NCI-H1092 (cell line): ENCODE data around the gene RTN4RL2.
"Not testable (repeated sequence)": the region's sequence is repeated elsewhere in the genome, so short reads cannot be mapped to it uniquely, and the experiment has no call there.

ENCODE experiments used
- DNase-seq: peaks from one replicate; lab custom pipeline; 2025; lab: John Stamatoyannopoulos, UW

RTN4RL2 gene

GRCh38 chr11:57432714-57433163 lies 27.6 kb upstream of the RTN4RL2 start:
- no peak for DNase-seq

GRCh38 chr11:57434640-57435546 lies 25.4 kb upstream of the RTN4RL2 start:
- DNase-seq: no peak

GRCh38 chr11:57436031-57436430 lies 24.3 kb upstream of the RTN4RL2 start:
- no peak for DNase-seq

DNA sequence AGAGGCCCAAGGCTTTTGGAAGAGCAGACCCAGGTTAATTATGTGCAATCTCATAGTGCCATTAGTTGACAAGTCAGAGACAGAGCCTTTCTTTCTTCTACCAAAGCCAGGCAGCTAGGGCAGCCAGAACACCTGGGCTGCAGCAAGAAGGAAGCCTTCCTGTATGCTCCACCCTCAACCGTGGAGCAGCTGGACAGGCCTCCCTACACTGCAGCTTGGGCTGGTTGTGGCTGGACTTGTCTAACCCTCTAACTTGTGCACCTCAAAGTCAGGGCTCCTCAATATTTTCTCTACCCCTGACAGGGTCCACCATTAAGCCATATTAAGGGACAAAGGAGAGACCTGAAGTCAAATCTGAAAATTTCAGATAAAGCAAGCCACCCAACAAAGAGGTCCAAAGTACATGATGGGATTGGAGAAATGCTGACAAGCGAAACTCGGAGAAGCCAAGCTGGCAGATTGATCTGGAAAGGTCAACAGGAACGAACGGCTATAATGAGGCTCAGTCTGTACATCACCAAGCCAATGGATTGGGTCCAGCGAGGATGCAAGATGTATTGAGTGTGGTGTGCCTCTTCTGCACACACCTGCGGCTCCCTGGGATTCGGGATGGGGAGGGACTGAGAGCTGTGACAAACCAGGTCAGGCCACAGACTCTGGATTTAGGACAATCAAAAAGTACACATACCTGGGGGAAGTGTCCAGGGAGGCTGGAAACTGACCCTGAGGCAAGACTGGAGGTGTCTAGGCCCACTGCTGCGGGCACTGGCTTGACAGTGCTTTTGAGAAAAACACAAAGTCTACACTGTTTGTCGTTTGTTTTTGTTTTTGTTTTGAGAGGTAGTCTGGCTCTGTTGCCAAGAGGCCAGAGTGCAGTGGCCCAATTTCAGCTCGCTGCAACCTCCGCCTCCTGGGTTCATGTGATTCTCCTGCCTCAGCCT lies 21.7 kb upstream of the RTN4RL2 start:
- DNase-seq: no peak

DNA sequence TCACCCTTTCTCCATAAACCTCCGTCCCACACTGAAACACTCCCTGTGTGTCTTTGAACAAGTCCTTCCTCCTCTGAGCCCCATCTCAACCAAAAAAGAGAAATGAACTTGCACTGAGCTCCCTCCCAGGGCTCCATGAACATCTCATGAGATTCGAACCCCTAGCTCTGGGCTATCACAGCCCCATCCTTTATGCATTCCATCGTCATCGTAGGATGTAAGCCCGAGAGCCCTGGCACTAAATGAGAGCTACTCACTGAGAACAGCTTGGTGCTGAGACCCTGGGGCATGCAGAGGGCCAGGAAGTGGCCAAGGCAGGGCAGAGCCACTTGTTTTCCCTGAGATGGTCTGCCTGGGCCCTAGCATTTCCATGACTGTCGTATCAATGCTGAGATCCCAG lies 20.5 kb upstream of the RTN4RL2 start:
- no peak for DNase-seq

DNA sequence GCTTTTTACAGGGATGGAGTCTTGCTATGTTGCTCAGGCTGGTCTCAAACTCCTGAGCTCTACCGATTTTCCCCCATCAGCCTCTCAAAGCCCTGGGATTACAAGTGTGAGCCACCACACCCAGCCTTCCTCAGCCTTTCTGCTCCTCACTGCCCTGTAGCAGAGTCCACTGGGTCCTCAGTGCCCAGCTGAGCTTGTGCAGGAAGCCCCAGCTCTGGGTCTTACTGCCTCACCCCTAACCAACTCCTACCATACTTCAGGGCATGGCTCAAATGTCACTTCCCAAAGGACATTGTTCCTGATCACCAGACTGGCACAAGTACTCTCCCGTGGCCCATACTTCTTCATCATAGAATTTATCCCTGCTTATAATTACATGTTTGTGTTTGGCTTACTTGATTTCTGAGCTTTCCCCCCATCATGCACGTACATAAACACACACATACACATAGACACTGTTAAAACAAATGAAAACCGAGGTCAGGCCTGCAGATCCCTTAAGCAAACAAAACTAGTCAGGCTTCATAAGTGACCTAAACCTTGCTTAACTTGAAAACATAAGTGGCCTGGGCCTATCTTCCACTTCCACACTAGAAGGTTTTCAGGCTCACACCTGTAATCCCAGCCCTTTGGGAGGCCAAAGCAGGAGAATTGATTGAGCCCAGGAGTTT lies 19.4 kb upstream of the RTN4RL2 start:
- no peak for DNase-seq

- no peak for DNase-seq
Measured at GRCh38 chr11:57444362-57445121, 15.8 kb upstream of the RTN4RL2 start.

GRCh38 chr11:57445122-57445394 lies 15.3 kb upstream of the RTN4RL2 start:
- DNase-seq: not testable (repeated sequence)

DNA sequence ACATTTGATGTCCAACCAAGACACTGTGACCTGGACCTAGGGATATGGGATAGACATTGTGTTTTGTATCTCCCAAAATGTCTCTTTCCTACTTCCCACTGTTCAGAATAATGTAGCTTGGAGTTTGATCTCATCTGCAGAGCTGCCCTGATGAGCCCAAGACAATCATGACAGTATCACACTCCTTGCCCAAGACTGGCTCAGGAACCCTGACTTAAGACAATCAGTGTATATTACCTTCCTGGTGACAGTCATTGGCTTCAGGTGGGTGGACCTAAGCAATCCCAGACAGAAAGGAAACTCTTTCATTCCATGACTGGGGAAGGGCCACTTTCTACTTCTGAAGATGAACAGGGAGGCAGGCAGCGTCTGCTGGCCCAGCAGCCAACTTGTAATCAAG lies 14.3 kb upstream of the RTN4RL2 start:
- no peak for DNase-seq

GRCh38 chr11:57453543-57454177 lies 6.7 kb upstream of the RTN4RL2 start:
- DNase-seq: no peak

DNA sequence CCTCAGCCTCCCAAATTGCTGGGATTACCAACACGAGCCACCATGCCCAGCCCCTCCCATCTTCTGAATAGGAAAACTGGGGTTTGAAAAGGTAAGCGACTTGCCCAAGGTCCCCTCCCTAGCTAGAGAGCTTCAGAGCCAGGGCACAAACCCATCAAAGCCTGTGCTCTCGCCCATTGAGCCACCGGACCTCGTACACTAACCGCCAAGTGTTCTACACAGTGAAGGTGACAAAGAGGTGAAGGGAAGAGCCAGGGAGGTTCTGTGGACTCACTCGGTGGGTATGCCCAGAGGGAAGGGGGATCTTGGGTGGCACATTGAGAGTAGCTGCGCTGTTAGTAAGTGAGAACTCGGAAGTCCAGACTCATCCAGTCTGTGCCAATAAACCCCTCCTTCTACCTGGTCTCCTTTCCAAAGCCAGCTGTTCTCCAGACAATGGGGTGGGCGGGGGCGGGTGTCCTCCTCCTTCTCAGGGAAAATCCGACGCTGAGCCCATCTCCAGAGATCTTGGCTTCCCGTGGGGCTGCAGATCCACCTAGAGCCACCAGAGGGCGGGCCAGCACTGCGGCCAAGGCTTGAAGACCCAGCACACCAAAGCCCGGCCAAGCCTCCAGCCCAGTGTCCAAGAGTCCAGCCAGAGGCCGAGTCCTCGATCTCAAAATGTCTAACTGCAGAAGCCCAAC lies 3.2 kb upstream of the RTN4RL2 start:
- DNase-seq: peak; percentile 60

DNA sequence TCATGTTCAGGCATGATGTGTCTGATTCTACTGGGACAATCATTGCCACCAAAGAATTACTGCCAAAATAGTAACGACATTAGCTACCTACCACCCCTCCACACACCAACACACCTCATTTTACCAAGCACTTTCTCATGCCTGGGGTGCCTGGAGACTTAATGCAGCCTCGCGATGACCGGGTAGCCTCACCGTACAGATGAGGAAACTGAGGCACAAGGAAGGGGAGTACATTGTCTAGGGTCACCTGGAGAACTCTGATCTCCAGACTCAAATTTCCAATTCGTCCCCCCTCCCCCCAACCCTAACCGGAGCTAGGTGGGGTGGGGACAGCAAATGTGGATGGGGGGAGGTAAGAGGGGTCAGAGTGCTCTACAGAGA lies 2.7 kb upstream of the RTN4RL2 start:
- DNase-seq: no peak

DNA sequence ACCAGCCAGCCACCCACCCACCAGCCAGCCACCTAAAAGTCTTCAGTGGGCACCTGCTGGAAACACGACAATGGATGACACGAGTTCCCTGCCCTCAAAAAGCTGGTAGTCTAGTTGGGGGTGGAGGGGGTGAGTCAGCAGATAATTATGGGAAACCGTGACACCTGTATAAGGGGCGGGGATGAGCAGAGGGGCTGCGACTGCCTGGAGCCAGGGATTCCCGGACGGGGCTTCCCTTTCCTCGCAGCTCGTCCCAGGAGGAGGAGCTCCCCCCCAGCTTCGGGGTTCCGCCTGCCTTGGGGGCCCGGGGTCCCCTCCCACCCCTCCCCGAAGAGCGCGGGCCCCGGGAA lies 2.3 kb upstream of the RTN4RL2 start:
- no peak for DNase-seq

- DNase-seq: no peak
Measured at GRCh38 chr11:57458410-57459163, 1.7 kb upstream of the RTN4RL2 start.

- no peak for DNase-seq
Measured at GRCh38 chr11:57459164-57460021, 935 bp upstream of the RTN4RL2 start.

DNA sequence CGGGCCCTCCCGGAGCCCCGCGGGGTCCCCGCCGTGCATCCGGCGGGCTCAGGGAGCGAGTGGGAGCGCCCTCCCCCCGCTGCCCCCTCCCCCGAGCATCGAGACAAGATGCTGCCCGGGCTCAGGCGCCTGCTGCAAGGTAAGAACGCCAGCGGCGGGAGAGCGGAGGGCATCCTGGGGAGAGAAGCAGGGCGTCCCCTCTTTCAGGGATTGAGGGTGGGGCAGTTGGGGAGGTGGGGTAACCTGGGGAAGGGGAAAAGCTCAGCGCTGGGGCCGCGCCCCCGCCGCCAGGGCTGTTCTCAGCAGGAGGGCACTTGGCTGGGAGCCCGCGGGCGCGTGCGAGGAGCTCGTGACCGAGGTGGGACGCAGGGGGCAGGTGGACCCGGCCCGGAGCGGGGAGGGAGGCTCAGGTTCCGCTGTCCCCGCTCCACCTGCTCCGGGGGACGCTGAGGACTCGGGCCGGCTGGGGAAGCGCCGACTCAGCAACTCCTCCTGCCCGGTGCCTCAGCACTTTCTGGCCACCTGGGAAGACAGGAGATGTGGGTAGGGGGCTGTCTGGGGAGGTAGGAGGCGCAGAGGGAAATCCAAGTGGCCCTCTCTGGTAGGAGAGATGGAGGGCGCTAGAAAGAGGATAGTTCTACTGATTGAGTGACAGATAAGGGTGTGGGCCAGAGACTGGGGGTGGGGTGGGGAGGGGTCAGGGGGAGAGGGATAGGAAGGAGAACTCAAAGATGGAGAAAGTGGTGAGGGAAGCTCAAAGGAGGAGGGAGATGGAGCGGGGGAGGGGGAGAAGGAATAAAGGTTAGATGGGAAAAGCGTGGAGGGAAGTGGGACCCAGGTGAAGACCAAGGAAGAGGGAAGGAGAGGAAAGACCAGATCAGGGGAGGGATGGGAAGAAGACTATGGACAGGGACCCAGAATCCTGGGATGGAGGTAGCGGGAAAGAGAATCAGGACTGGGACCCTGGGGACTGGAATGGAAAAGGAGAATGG lies 726 bp downstream of the RTN4RL2 start:
- DNase-seq: no peak

GRCh38 chr11:57461841-57462489 lies 1.6 kb downstream of the RTN4RL2 start:
- DNase-seq: no peak
